Smooth muscle cell (in vitro differentiated cells): ENCODE results near the gene KRTAP9-4. TPM values are rescaled to one million over a fixed set of nuclear protein-coding genes. Genes with fewer than 3 reads are reported as not detected.
"Not testable (repeated sequence)": the region's sequence is repeated elsewhere in the genome, so short reads cannot be mapped to it uniquely, and the experiment has no call there.

ENCODE experiments used
- DNase-seq: peaks from one replicate; lab custom pipeline; 2025; ENCODE audit not compliant: unreplicated experiment; lab: John Stamatoyannopoulos, UW
- H2AFZ ChIP-seq: fragments of 200-600 bp; sonication (generic); 2 replicates; pipeline ENCODE4 v1.6.0; 2016; ENCODE audit warnings: antibody characterized with exemption, low read depth, mild to moderate bottlenecking
- H3F3A ChIP-seq: fragments of 200-600 bp; sonication (generic); 2 replicates; pipeline ENCODE4 v1.6.0; 2017; ENCODE audit warnings: antibody characterized with exemption, low read depth
- H3K27ac ChIP-seq: fragments of 200-600 bp; sonication (generic); 2 replicates; pipeline ENCODE4 v1.5.1; 2016; ENCODE audit warnings: low read depth, mild to moderate bottlenecking
- H3K27me3 ChIP-seq: fragments of 200-600 bp; sonication (generic); 2 replicates; pipeline ENCODE4 v1.6.1; 2016; ENCODE audit warnings: low read depth, mild to moderate bottlenecking
- H3K36me3 ChIP-seq: fragments of 200-600 bp; sonication (generic); 2 replicates; pipeline ENCODE4 v1.5.1; 2016; ENCODE audit warnings: low read depth
- H3K4me1 ChIP-seq: fragments of 200-600 bp; sonication (generic); 2 replicates; pipeline ENCODE4 v1.5.1; 2016; ENCODE audit warnings: low read depth
- H3K4me2 ChIP-seq: fragments of 200-600 bp; sonication (generic); 2 replicates; pipeline ENCODE4 v1.6.0; 2016; ENCODE audit warnings: mild to moderate bottlenecking
- H3K4me3 ChIP-seq: fragments of 200-600 bp; sonication (generic); 2 replicates; pipeline ENCODE4 v1.5.1; 2016; ENCODE audit warnings: mild to moderate bottlenecking
- H3K79me2 ChIP-seq: fragments of 200-600 bp; sonication (generic); 2 replicates; pipeline ENCODE4 v1.6.0; 2016; ENCODE audit warnings: low read depth, mild to moderate bottlenecking
- H3K9ac ChIP-seq: fragments of 200-600 bp; sonication (generic); 2 replicates; pipeline ENCODE4 v1.6.0; 2016; ENCODE audit warnings: low read depth
- H3K9me3 ChIP-seq: fragments of 200-600 bp; sonication (generic); replicated peaks from 2 replicates; pipeline ENCODE4 v1.5.1; 2016; ENCODE audit warnings: low read depth
- H4K20me1 ChIP-seq: fragments of 200-600 bp; sonication (generic); 2 replicates; pipeline ENCODE4 v1.6.0; 2016; ENCODE audit warnings: low read depth
- WGBS: methylation state at CpG from one replicate; pipeline ENCODE4 v1.1.7; 2016; ENCODE audit warnings: low lambda C conversion rate; 5-methylcytosine and 5-hydroxymethylcytosine counted together
- polyA plus RNA-seq: library from polyadenylated mRNA; unstranded; fragments of >200 nt; fragmentation: Nextera tagmentation; extraction: Ambion mirVana; gene quantifications from 2 replicates; pipeline ENCODE4 v1.2.1, GENCODE V29; 2016
- total RNA-seq: library from RNA; depleted of rRNA; stranded (reverse); fragments of >200 nt; gene quantifications from 2 replicates; pipeline ENCODE4 v1.2.3, GENCODE V29; 2014
- TF ChIP-seq, protein P1 (sequence below): fragments of 200-600 bp; sonication (generic); IDR thresholded peaks from 2 replicates; pipeline ENCODE4 v1.5.1; 2017; ENCODE audit warnings: borderline replicate concordance, mild to moderate bottlenecking, antibody characterized with exemption; ENCODE audit not compliant: insufficient read depth, poor library complexity, severe bottlenecking

The KRTAP9-4 gene
- total and polyA plus RNA-seq, 2 experiments from 2014 or later, result not detected

GRCh38 chr17:41267711-41268110, 18.2 kb downstream of the KRTAP9-4 start:
- Histone ChIP-seq H3K4me1 (no peaks in the 10 kb centered on the region), H3K36me3 (no peaks in the 10 kb centered on the region)
- WGBS, result no CpG with 5 or more reads among the region's 3 CpGs

GRCh38 chr17:41271323-41271722, 21.8 kb downstream of the KRTAP9-4 start:
- H3K9ac ChIP-seq, H3K79me2 ChIP-seq, H3K27me3 ChIP-seq, DNase-seq, H3K4me3 ChIP-seq, H2AFZ ChIP-seq, H4K20me1 ChIP-seq, H3K9me3 ChIP-seq, H3K36me3 ChIP-seq, H3K4me2 ChIP-seq, H3F3A ChIP-seq, H3K27ac ChIP-seq, H3K4me1 ChIP-seq: not testable (repeated sequence)
- WGBS, result no CpG with 5 or more reads among the region's 1 CpG

More at GRCh38 chr17:41267711-41268110, 18.2 kb downstream of the KRTAP9-4 start:
- Histone ChIP-seq H2AFZ (no peak overlapping the region), H4K20me1 (no peaks in the 10 kb centered on the region), H3K27me3 (peaks cover 19% of the 10 kb centered on the region), H3K4me2 (no peak overlapping the region), H3F3A (no peaks in the 10 kb centered on the region), H3K27ac (no peak overlapping the region), H3K4me3 (no peak overlapping the region), H3K79me2 (no peaks in the 10 kb centered on the region), H3K9me3 (no peaks in the 10 kb centered on the region), H3K9ac (no peak overlapping the region)
- DNase-seq, result no peak
- TF ChIP-seq, protein P1, sequence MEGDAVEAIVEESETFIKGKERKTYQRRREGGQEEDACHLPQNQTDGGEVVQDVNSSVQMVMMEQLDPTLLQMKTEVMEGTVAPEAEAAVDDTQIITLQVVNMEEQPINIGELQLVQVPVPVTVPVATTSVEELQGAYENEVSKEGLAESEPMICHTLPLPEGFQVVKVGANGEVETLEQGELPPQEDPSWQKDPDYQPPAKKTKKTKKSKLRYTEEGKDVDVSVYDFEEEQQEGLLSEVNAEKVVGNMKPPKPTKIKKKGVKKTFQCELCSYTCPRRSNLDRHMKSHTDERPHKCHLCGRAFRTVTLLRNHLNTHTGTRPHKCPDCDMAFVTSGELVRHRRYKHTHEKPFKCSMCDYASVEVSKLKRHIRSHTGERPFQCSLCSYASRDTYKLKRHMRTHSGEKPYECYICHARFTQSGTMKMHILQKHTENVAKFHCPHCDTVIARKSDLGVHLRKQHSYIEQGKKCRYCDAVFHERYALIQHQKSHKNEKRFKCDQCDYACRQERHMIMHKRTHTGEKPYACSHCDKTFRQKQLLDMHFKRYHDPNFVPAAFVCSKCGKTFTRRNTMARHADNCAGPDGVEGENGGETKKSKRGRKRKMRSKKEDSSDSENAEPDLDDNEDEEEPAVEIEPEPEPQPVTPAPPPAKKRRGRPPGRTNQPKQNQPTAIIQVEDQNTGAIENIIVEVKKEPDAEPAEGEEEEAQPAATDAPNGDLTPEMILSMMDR, result no peak

GRCh38 chr17:41271858-41272257, 22.4 kb downstream of the KRTAP9-4 start:
- no peaks in the 10 kb centered on the region for H3K79me2 ChIP-seq
- DNase-seq, result no peak
- H3K27me3 ChIP-seq, result peaks cover 7% of the 10 kb centered on the region
- H3K36me3 ChIP-seq, result no peaks in the 10 kb centered on the region
- no peaks in the 10 kb centered on the region for H3F3A ChIP-seq
- no peak overlapping the region for H3K27ac ChIP-seq
- WGBS, result no CpG with 5 or more reads among the region's 1 CpG
- H3K9ac ChIP-seq, result no peak overlapping the region
- H3K4me2 ChIP-seq, result no peak overlapping the region
- no peaks in the 10 kb centered on the region for H3K4me1 ChIP-seq
- H3K4me3 ChIP-seq, result no peak overlapping the region
- TF ChIP-seq, protein P1, result no peak
- no peaks in the 10 kb centered on the region for H4K20me1 ChIP-seq
- no peaks in the 10 kb centered on the region for H3K9me3 ChIP-seq
- H2AFZ ChIP-seq, result no peak overlapping the region

GRCh38 chr17:41275648-41276190, 26.2 kb downstream of the KRTAP9-4 start, which contains the start of gene KRTAP9-7:
TSS of gene KRTAP9-7 (plus strand) at chr17:41275698. CDS start at chr17:41275698, 0 bp downstream.
- not testable (repeated sequence) for H4K20me1 ChIP-seq, DNase-seq, H2AFZ ChIP-seq, H3K4me2 ChIP-seq, H3K9ac ChIP-seq, H3K27me3 ChIP-seq, H3F3A ChIP-seq, H3K4me3 ChIP-seq, H3K4me1 ChIP-seq, H3K27ac ChIP-seq, H3K9me3 ChIP-seq, H3K36me3 ChIP-seq, H3K79me2 ChIP-seq
- WGBS, result 80% methylated on average over 3 of the region's 3 CpGs
